ENCODE measurements around the gene CTSA. TPM values are rescaled to one million over a fixed set of nuclear protein-coding genes. Genes with fewer than 3 reads are reported as not detected.
A peak's percentile ranks its signal among the peaks of the same experiment; 100 is the strongest.

Gene CTSA
- total and polyA plus RNA-seq, 9 of the 15 experiments (the other 6 are each of a cell fraction or from before 2014, with no cell fraction given), result 8.8 to 61.7 (median 28.3) TPM

DNA sequence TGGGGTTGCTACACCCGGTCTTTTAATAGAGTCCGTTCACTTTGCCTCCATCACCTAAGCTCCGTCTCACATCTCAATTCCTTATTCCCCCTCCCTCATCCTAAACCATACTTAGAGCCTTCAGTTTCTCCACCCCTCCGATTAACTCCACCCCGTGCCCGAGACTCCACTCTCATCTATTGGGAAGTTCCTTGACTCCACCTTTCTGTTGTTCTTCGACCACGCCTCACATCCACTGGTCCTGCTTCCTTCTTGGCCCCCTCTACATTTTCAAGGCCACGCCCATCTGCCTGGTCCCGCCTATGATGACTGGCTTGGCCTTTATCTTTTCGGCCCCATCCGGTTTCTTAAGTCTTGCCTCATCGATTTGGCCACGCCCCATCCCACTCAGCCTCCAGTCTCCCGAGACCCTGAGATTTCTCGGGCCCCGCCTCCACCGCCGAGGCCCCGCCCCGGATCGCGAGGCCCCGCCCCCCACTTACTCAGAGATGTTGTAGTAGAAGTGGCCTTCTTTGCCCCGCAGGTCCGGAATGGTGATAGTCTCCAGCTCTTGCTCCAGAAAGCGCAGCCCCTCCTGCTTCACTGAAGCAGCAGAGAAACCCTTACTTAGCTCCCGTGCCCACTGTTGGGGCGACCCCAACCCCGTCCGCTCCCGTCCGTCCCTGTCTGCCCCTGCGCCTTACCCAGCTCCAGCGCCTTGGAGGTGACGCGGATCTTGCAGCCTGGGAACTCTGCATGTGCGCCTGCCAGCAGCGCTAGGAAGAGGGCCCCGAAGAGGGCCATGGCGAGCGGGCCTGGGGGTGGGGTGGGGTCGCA is 19.7 kb downstream of the CTSA start (continued):
- TF ChIP-seq, protein P1, sequence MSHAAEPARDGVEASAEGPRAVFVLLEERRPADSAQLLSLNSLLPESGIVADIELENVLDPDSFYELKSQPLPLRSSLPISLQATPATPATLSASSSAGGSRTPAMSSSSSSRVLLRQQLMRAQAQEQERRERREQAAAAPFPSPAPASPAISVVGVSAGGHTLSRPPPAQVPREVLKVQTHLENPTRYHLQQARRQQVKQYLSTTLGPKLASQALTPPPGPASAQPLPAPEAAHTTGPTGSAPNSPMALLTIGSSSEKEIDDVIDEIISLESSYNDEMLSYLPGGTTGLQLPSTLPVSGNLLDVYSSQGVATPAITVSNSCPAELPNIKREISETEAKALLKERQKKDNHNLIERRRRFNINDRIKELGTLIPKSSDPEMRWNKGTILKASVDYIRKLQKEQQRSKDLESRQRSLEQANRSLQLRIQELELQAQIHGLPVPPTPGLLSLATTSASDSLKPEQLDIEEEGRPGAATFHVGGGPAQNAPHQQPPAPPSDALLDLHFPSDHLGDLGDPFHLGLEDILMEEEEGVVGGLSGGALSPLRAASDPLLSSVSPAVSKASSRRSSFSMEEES (CRISPR knock-in tag; IDR thresholded peaks at IDR 0.05), result no peak
- TF ChIP-seq MCM7 (IDR thresholded peaks at IDR 0.05), result no peak
- TF ChIP-seq, protein P2, sequence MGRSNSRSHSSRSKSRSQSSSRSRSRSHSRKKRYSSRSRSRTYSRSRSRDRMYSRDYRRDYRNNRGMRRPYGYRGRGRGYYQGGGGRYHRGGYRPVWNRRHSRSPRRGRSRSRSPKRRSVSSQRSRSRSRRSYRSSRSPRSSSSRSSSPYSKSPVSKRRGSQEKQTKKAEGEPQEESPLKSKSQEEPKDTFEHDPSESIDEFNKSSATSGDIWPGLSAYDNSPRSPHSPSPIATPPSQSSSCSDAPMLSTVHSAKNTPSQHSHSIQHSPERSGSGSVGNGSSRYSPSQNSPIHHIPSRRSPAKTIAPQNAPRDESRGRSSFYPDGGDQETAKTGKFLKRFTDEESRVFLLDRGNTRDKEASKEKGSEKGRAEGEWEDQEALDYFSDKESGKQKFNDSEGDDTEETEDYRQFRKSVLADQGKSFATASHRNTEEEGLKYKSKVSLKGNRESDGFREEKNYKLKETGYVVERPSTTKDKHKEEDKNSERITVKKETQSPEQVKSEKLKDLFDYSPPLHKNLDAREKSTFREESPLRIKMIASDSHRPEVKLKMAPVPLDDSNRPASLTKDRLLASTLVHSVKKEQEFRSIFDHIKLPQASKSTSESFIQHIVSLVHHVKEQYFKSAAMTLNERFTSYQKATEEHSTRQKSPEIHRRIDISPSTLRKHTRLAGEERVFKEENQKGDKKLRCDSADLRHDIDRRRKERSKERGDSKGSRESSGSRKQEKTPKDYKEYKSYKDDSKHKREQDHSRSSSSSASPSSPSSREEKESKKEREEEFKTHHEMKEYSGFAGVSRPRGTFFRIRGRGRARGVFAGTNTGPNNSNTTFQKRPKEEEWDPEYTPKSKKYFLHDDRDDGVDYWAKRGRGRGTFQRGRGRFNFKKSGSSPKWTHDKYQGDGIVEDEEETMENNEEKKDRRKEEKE (IDR thresholded peaks at IDR 0.05; ENCODE audit: borderline replicate concordance in 1 of 2, control insufficient read depth in 1 of 2, low read depth in 2 of 2, low read length in 1 of 2), result no peak
- TF ChIP-seq, protein P3, sequence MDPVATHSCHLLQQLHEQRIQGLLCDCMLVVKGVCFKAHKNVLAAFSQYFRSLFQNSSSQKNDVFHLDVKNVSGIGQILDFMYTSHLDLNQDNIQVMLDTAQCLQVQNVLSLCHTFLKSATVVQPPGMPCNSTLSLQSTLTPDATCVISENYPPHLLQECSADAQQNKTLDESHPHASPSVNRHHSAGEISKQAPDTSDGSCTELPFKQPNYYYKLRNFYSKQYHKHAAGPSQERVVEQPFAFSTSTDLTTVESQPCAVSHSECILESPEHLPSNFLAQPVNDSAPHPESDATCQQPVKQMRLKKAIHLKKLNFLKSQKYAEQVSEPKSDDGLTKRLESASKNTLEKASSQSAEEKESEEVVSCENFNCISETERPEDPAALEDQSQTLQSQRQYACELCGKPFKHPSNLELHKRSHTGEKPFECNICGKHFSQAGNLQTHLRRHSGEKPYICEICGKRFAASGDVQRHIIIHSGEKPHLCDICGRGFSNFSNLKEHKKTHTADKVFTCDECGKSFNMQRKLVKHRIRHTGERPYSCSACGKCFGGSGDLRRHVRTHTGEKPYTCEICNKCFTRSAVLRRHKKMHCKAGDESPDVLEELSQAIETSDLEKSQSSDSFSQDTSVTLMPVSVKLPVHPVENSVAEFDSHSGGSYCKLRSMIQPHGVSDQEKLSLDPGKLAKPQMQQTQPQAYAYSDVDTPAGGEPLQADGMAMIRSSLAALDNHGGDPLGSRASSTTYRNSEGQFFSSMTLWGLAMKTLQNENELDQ (CRISPR knock-in tag; IDR thresholded peaks at IDR 0.05; ENCODE audit: borderline replicate concordance), result no peak
- no peak for TF ChIP-seq RBBP5 (IDR thresholded peaks at IDR 0.05; ENCODE audit: borderline replicate concordance, insufficient read depth, low read length, poor library complexity, severe bottlenecking)
- no peak for TF ChIP-seq ZNF239 (CRISPR knock-in tag; IDR thresholded peaks at IDR 0.05)
- no peak for TF ChIP-seq CBX1 (IDR thresholded peaks at IDR 0.05; ENCODE audit: low read depth)
- peak; percentile 86 for TF ChIP-seq NFE2 (IDR thresholded peaks at IDR 0.05; ENCODE audit: low read depth)
- TF ChIP-seq, protein P4, sequence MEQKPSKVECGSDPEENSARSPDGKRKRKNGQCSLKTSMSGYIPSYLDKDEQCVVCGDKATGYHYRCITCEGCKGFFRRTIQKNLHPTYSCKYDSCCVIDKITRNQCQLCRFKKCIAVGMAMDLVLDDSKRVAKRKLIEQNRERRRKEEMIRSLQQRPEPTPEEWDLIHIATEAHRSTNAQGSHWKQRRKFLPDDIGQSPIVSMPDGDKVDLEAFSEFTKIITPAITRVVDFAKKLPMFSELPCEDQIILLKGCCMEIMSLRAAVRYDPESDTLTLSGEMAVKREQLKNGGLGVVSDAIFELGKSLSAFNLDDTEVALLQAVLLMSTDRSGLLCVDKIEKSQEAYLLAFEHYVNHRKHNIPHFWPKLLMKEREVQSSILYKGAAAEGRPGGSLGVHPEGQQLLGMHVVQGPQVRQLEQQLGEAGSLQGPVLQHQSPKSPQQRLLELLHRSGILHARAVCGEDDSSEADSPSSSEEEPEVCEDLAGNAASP (IDR thresholded peaks at IDR 0.05), result no peak
- no peak for TF ChIP-seq FOXJ2 (tag; IDR thresholded peaks at IDR 0.05)
- TF ChIP-seq POLR2B (IDR thresholded peaks at IDR 0.05; ENCODE audit: low read depth, partially characterized antibody), result peak; percentile 91
- TF ChIP-seq, protein P5, sequence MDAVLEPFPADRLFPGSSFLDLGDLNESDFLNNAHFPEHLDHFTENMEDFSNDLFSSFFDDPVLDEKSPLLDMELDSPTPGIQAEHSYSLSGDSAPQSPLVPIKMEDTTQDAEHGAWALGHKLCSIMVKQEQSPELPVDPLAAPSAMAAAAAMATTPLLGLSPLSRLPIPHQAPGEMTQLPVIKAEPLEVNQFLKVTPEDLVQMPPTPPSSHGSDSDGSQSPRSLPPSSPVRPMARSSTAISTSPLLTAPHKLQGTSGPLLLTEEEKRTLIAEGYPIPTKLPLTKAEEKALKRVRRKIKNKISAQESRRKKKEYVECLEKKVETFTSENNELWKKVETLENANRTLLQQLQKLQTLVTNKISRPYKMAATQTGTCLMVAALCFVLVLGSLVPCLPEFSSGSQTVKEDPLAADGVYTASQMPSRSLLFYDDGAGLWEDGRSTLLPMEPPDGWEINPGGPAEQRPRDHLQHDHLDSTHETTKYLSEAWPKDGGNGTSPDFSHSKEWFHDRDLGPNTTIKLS (IDR thresholded peaks at IDR 0.05; ENCODE audit: borderline replicate concordance, low read depth), result no peak; the same call in 1 of the 2 replicates

Measured in K562 (cell line).